PFSK-1 (cell line): Measurements from ENCODE around the gene TTC28.

Experiments
- FOXP2 ChIP-seq: optimal IDR thresholded peaks from 2 replicates; pipeline ENCODE3; 2011; ENCODE audit warnings: borderline replicate concordance, control low read depth, inconsistent platforms; ENCODE audit not compliant: insufficient read depth; ENCODE audit errors: extremely low read length, extremely low read depth
- POLR2AphosphoS5 ChIP-seq: IDR thresholded peaks from 2 replicates; pipeline ENCODE4 v1.6.1; 2012; ENCODE audit warnings: low read depth, mild to moderate bottlenecking, control low read depth, low read length, moderate library complexity
- SIN3A ChIP-seq: IDR thresholded peaks from 2 replicates; pipeline ENCODE4 v1.6.1; 2012; ENCODE audit warnings: mild to moderate bottlenecking, low read length, moderate library complexity, borderline replicate concordance; ENCODE audit not compliant: insufficient read depth
- TAF1 ChIP-seq: IDR thresholded peaks from 2 replicates; pipeline ENCODE4 v1.6.1; 2012; ENCODE audit warnings: low read length, control low read depth, borderline replicate concordance; ENCODE audit not compliant: insufficient read depth
- TF ChIP-seq, protein P1 (sequence below), 2 experiments: IDR thresholded peaks; 2 replicates each; pipeline versions ENCODE4 v1.6.1 to v1.8.0; 2011 to 2012; ENCODE audit warnings: low read depth in 2 of 2, low read length in 2 of 2, control low read depth in 1 of 2, inconsistent platforms in 1 of 2, mild to moderate bottlenecking in 1 of 2, moderate library complexity in 1 of 2; ENCODE audit not compliant: insufficient read depth in 1 of 2

The TTC28 gene

DNA sequence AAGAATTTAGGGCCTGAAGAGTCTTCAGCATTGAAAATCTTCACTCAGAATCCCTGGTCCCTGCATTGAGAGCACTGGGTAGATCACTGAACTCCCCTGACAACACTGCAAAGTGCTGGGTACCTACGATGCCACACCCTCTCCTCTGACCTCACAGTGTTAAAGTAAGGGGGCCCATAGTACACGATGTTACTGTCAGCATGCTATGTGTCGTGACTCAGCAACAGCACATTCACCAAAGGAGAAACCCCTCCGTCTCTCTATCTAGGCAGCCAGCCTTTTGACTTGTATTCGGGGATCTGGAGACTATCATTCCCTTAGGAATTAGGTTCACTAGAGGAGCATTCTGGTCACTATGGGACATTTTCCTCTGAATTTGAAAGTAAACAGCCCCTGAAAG lies 693.2 kb downstream of the TTC28 start:
- TF ChIP-seq SIN3A: no peak
- TF ChIP-seq, protein P1, sequence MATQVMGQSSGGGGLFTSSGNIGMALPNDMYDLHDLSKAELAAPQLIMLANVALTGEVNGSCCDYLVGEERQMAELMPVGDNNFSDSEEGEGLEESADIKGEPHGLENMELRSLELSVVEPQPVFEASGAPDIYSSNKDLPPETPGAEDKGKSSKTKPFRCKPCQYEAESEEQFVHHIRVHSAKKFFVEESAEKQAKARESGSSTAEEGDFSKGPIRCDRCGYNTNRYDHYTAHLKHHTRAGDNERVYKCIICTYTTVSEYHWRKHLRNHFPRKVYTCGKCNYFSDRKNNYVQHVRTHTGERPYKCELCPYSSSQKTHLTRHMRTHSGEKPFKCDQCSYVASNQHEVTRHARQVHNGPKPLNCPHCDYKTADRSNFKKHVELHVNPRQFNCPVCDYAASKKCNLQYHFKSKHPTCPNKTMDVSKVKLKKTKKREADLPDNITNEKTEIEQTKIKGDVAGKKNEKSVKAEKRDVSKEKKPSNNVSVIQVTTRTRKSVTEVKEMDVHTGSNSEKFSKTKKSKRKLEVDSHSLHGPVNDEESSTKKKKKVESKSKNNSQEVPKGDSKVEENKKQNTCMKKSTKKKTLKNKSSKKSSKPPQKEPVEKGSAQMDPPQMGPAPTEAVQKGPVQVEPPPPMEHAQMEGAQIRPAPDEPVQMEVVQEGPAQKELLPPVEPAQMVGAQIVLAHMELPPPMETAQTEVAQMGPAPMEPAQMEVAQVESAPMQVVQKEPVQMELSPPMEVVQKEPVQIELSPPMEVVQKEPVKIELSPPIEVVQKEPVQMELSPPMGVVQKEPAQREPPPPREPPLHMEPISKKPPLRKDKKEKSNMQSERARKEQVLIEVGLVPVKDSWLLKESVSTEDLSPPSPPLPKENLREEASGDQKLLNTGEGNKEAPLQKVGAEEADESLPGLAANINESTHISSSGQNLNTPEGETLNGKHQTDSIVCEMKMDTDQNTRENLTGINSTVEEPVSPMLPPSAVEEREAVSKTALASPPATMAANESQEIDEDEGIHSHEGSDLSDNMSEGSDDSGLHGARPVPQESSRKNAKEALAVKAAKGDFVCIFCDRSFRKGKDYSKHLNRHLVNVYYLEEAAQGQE (IDR thresholded peaks at IDR 0.05; ENCODE audit: insufficient read depth in 1 of 2, low read depth in 2 of 2, low read length in 2 of 2): no peak
- TF ChIP-seq FOXP2: no peak
- no peak for TF ChIP-seq POLR2AphosphoS5
- no peak for TF ChIP-seq TAF1

DNA sequence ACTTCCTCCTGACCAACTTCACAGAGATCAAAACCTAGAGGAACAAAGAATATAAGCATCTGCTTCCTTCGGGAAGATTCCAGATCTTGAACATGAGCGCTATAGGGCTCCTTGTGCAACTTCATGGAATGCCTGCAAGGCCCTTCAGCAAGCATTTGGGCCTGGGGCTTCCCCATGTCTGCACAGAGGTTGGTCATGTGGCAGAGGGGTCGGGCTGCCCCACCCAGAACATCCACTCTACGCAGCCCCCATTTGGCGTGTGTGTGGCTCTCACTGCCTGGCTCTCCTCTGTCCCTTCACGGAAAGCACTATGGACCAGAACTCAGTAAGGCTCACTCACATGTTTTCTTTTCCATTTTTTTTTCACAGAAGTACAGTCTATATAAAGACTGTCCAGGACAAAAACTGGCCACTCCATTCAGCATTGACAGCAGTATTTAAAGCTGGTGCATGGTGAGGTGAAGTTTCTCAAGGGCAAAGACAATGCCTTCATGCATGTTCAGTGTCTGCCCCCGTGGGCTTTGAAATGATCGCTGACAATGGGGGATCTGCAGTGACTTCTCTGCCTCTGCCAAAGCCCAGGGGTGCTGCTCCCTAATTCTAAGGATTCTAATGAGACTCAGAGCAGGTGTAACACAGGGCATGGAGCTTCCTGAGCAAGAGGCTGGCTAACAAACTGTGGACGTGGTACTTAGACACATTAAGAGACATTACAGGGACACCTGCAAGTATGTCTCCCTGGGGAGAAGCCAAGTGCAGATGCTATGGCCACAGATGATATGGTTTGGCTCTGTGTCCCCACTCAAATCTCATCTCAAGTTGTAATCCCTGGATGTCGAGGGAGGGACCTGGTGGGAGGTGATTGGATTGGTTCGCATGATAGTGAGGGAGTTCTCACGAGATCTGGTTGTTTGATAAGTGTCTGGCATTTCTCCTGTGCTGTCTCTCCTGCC lies 694.0 kb downstream of the TTC28 start:
- TF ChIP-seq TAF1: no peak
- no peak for TF ChIP-seq POLR2AphosphoS5
- TF ChIP-seq SIN3A: no peak
- TF ChIP-seq, protein P1 (IDR thresholded peaks at IDR 0.05; ENCODE audit: insufficient read depth in 1 of 2, low read depth in 2 of 2, low read length in 2 of 2): no peak
- TF ChIP-seq FOXP2: no peak

DNA sequence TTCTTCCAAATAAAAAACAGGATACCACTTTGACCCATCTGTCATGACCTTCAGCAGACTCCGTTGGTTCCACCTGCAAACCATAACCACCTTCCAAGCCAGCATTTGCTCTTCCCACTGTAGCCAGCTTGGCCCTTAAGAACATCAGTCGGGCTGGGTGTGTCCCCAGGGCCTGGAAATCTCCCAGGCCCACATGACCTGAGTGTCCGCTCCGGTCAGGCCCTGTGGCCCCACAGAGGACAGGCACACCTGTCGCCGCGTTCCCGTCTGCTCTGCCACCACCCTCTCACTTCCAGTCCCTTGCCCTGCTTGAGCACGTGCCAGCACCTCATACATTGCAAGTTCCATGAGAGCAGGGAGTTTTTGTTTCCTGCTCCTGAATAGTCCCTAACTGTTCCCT lies 694.9 kb downstream of the TTC28 start:
- TF ChIP-seq POLR2AphosphoS5 (no peak), TAF1 (no peak), SIN3A (no peak)

DNA sequence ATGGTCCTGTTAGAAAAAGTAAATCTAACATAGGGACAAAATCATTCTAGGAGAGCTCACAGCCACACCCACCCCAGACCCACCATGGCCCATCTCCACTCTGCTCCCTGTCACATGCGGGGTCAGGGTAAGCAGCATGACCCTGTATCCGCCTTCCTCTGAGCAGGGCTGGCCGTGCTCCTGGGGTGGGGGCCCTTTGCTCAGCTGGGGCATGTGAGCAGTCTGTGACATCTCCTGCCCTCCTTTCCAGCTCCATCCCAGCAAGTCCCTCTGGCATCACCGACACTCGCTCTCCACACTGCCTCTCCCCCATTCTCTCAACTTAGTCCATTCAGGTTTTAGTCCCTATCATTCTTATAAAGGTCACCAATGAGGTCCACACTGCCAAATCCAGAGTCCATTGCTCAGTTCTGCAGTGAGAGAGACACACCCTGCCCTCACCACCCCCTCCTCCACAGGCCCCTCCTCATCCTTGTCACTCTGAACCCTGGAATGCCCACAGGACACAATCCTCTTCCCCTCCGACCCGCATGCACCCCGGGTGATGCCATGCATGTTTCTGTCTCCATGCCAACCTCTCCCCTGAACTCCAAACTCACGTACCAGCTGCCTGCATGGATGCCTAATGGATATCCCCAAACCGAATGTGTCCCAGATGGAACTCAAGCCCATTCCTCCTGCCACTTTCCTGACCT lies 695.5 kb downstream of the TTC28 start:
- TF ChIP-seq TAF1 (no peak), FOXP2 (no peak), POLR2AphosphoS5 (no peak), SIN3A (no peak)
- TF ChIP-seq, protein P1 (IDR thresholded peaks at IDR 0.05; ENCODE audit: insufficient read depth in 1 of 2, low read depth in 2 of 2, low read length in 2 of 2): no peak

DNA sequence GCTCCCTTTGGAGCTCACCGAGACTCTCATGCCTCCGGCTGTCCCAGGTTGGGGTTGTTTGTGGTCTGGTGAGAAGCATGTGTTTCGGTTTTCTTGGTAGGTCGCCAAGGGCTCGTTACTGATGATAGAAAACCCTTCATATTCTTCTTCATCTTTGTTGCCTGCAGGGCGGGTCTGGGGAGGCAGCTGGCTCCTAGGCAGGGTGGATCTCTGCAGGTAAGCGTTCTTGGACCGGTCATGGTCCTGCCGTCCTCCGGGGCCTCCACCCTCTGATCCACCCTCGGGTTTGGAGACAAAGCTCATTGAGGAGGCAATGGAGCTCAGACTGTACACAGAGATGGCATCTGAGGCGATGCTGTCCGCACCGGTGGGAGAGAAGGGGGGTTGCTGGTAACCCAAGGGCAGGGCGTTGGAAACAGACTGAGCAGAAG lies 696.3 kb downstream of the TTC28 start:
- TF ChIP-seq, protein P1 (IDR thresholded peaks at IDR 0.05; ENCODE audit: insufficient read depth in 1 of 2, low read depth in 2 of 2, low read length in 2 of 2): no peak
- TF ChIP-seq POLR2AphosphoS5 (no peak), FOXP2 (no peak), SIN3A (no peak), TAF1 (no peak)
